Liver (tissue), 9 donors: ENCODE results near the gene MED16. TPM values are rescaled to one million over a fixed set of nuclear protein-coding genes. Genes with fewer than 3 reads are reported as not detected.

ENCODE experiments used
- DNase-seq: peaks from one replicate; pipeline ENCODE4 v3.0.0-alpha.2; 2017; ENCODE audit warnings: low spot score
- H3K27ac ChIP-seq, 2 donors: one replicate each; pipeline ENCODE4 v1.7.0; 2013; ENCODE audit warnings: inconsistent platforms in 2 of 2, low read length in 2 of 2, control low read depth in 1 of 2, low read depth in 1 of 2, mild to moderate bottlenecking in 1 of 2
- H3K27me3 ChIP-seq, 4 donors: one replicate each; pipeline versions ENCODE4 v1.6.1 to v1.7.0; 2013; ENCODE audit warnings: low read length in 3 of 4, inconsistent platforms in 1 of 4, mild to moderate bottlenecking in 1 of 4, moderate library complexity in 1 of 4; ENCODE audit not compliant: control insufficient read depth in 4 of 4, insufficient read depth in 4 of 4
- H3K36me3 ChIP-seq, 4 donors: one replicate each; pipeline versions ENCODE4 v1.6.1 to v1.7.0; 2013; ENCODE audit warnings: low read length in 3 of 4, mild to moderate bottlenecking in 3 of 4, low read depth in 1 of 4, moderate library complexity in 1 of 4; ENCODE audit not compliant: control insufficient read depth in 4 of 4, insufficient read depth in 3 of 4
- H3K4me1 ChIP-seq, 4 donors: one replicate each; pipeline versions ENCODE4 v1.6.1 to v1.7.0; 2013; ENCODE audit warnings: low read length in 3 of 4, mild to moderate bottlenecking in 3 of 4, moderate library complexity in 1 of 4; ENCODE audit not compliant: control insufficient read depth in 4 of 4, insufficient read depth in 4 of 4
- H3K4me3 ChIP-seq, 3 donors: one replicate each; pipeline versions ENCODE4 v1.6.1 to v1.7.0; 2013; ENCODE audit warnings: low read length in 3 of 3, control low read depth in 1 of 3, low read depth in 1 of 3, mild to moderate bottlenecking in 1 of 3
- H3K9ac ChIP-seq, 2 donors: one replicate each; pipeline ENCODE4 v1.7.0; 2013; ENCODE audit warnings: low read length in 2 of 2, mild to moderate bottlenecking in 2 of 2, moderate library complexity in 2 of 2, control low read depth in 1 of 2, low read depth in 1 of 2
- H3K9me3 ChIP-seq, 4 donors: one replicate each; pipeline versions ENCODE4 v1.6.1 to v1.7.0; 2013; ENCODE audit warnings: low read length in 3 of 4; ENCODE audit not compliant: control insufficient read depth in 4 of 4
- ATF3 ChIP-seq: IDR thresholded peaks from 2 replicates; pipeline ENCODE4 v1.6.1; 2016; ENCODE audit warnings: antibody characterized with exemption
- EGR1 ChIP-seq, 2 donors: IDR thresholded peaks; 2 replicates each; pipeline ENCODE4 v1.6.1; 2016 to 2018; ENCODE audit warnings: antibody characterized with exemption in 2 of 2, low read depth in 2 of 2
- FOXA1 ChIP-seq: IDR thresholded peaks from 2 replicates; pipeline ENCODE4 v1.6.1; 2016; ENCODE audit warnings: antibody characterized with exemption
- FOXA2 ChIP-seq: IDR thresholded peaks from 2 replicates; pipeline ENCODE4 v1.6.1; 2016; ENCODE audit warnings: antibody characterized with exemption
- GABPA ChIP-seq, 2 donors: IDR thresholded peaks in 1 of 2; conservative IDR thresholded peaks in 1 of 2; 2 replicates each; pipeline ENCODE4 v1.6.1; 2016; ENCODE audit warnings: antibody characterized with exemption in 2 of 2, mild to moderate bottlenecking in 1 of 2, moderate library complexity in 1 of 2
- HNF4A ChIP-seq, 2 donors: conservative IDR thresholded peaks; 2 replicates each; pipeline ENCODE4 v1.6.1; 2016; ENCODE audit warnings: antibody characterized with exemption in 2 of 2, mild to moderate bottlenecking in 2 of 2
- HNF4G ChIP-seq: IDR thresholded peaks from 2 replicates; pipeline ENCODE4 v1.6.1; 2016; ENCODE audit warnings: antibody characterized with exemption
- JUND ChIP-seq, 2 donors: IDR thresholded peaks; 2 replicates each; pipeline ENCODE4 v1.6.1; 2016; ENCODE audit warnings: antibody characterized with exemption in 2 of 2
- MAX ChIP-seq: IDR thresholded peaks from 2 replicates; pipeline ENCODE4 v1.6.1; 2016; ENCODE audit warnings: antibody characterized with exemption
- NR2F2 ChIP-seq: IDR thresholded peaks from 2 replicates; pipeline ENCODE4 v1.6.1; 2016; ENCODE audit warnings: antibody characterized with exemption
- RAD21 ChIP-seq, 2 donors: IDR thresholded peaks; 2 replicates each; pipeline ENCODE4 v1.6.1; 2016; ENCODE audit warnings: antibody characterized with exemption in 2 of 2, mild to moderate bottlenecking in 2 of 2
- REST ChIP-seq: IDR thresholded peaks from 2 replicates; pipeline ENCODE4 v1.6.1; 2016; ENCODE audit warnings: antibody characterized with exemption, mild to moderate bottlenecking
- RXRA ChIP-seq, 2 donors: IDR thresholded peaks; 2 replicates each; pipeline ENCODE4 v1.6.1; 2017 to 2018; ENCODE audit warnings: antibody characterized with exemption in 2 of 2, mild to moderate bottlenecking in 1 of 2
- SP1 ChIP-seq: IDR thresholded peaks from 2 replicates; pipeline ENCODE4 v1.6.1; 2018; ENCODE audit warnings: antibody characterized with exemption, mild to moderate bottlenecking
- TAF1 ChIP-seq: conservative IDR thresholded peaks from 2 replicates; pipeline ENCODE4 v1.6.1; 2016; ENCODE audit warnings: antibody characterized with exemption, mild to moderate bottlenecking
- YY1 ChIP-seq: IDR thresholded peaks from 2 replicates; pipeline ENCODE4 v1.6.1; 2016; ENCODE audit warnings: antibody characterized with exemption, mild to moderate bottlenecking
- WGBS: extraction: QIAGEN DNeasy Blood & Tissue Kit; methylation state at CpG from one replicate; pipeline ENCODE4 v1.1.7; 2013; 5-methylcytosine and 5-hydroxymethylcytosine counted together
- polyA plus RNA-seq, 2 donors: library from polyadenylated mRNA; stranded (reverse) in 1 of 2; unstranded in 1 of 2; fragments of 200-250 nt in 1 of 2; fragments of >200 nt in 1 of 2; fragmentation: Nextera tagmentation in 1 of 2; extraction: Ambion mirVana in 1 of 2; gene quantifications; one replicate each; pipeline versions ENCODE4 v1.2.1 to v1.2.3, GENCODE V29; 2013 to 2015
- total RNA-seq, 2 donors: library from RNA; depleted of rRNA; stranded (reverse); fragments of >200 nt; gene quantifications; one replicate each; pipeline ENCODE4 v1.2.3, GENCODE V29; 2014
- TF ChIP-seq, protein P1 (sequence below): IDR thresholded peaks from 2 replicates; pipeline ENCODE4 v1.6.1; 2016; ENCODE audit warnings: antibody characterized with exemption
- TF ChIP-seq, protein P2 (sequence below): fragments of 150-350 bp; IDR thresholded peaks from 2 replicates; pipeline ENCODE4 v1.5.1; 2017; ENCODE audit warnings: improper control_type of control experiment, low read depth, low read length; ENCODE audit not compliant: missing input control
- donor health status: healthy.
- donor health status: healthy.
- donor health status: healthy.
- donor health status: healthy.
- donor health status: healthy.

The MED16 gene
- total and polyA plus RNA-seq, 4 donors, result 30.6 to 50.5 (median 41.0) TPM

DNA sequence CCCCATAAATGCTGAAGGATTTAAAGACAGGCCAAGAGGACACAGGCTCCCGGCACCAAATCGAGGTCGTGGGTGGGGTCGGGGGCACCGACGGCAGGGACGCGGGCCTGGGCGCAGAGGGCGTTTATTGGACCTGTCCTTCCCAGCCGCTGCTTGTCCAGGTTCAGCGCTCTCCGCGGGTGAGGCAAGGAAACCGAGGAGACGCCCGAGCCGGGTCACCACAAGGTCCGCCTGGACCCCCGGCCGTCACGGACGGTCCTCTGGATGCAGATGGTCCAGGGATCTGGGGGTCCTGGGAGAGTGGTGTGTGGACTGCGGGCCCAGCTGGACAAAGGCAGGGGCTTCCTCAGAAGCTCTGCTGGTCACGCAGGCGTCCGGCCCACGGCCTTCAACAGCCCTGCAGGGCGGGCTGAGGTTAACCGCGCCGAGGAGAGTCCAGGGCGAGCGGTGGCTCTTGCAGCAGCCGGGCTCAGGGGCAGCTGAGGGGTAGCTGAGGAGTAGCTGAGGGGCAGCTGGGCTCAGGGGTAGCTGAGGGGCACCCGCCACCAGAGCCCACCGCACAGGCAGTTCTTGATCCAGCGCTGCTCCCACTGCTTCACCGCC, 25.0 kb downstream of the MED16 start:
- no peak for DNase-seq
- H3K36me3 ChIP-seq, result peaks cover 0 to 32% (median 9%) of the 10 kb centered on the region in 4 donors
- peaks cover 0 to 9% (median 3%) of the 10 kb centered on the region in 4 donors for H3K4me1 ChIP-seq
- no peak overlapping the region for H3K9ac ChIP-seq
- no peak overlapping the region for H3K27ac ChIP-seq
- WGBS, result 96% methylated on average over 39 of the region's 39 CpGs
- no peak overlapping the region for H3K4me3 ChIP-seq
- H3K27me3 ChIP-seq, result no peaks in the 10 kb centered on the region
- TF ChIP-seq, protein P1, sequence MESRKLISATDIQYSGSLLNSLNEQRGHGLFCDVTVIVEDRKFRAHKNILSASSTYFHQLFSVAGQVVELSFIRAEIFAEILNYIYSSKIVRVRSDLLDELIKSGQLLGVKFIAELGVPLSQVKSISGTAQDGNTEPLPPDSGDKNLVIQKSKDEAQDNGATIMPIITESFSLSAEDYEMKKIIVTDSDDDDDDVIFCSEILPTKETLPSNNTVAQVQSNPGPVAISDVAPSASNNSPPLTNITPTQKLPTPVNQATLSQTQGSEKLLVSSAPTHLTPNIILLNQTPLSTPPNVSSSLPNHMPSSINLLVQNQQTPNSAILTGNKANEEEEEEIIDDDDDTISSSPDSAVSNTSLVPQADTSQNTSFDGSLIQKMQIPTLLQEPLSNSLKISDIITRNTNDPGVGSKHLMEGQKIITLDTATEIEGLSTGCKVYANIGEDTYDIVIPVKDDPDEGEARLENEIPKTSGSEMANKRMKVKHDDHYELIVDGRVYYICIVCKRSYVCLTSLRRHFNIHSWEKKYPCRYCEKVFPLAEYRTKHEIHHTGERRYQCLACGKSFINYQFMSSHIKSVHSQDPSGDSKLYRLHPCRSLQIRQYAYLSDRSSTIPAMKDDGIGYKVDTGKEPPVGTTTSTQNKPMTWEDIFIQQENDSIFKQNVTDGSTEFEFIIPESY, result no peak
- TF ChIP-seq HNF4G (no peak), MAX (no peak), FOXA1 (no peak), NR2F2 (no peak), ATF3 (no peak), RXRA (IDR thresholded peaks at IDR 0.05) (no peak), TAF1 (no peak), REST (no peak), YY1 (no peak), HNF4A (conservative IDR thresholded peaks at IDR 0.05) (no peak), SP1 (no peak), FOXA2 (no peak), GABPA (IDR thresholded peaks at IDR 0.05 in 1 of 2, conservative IDR thresholded peaks at IDR 0.05 in 1 of 2) (no peak), RAD21 (IDR thresholded peaks at IDR 0.05) (no peak), JUND (IDR thresholded peaks at IDR 0.05) (no peak), EGR1 (IDR thresholded peaks at IDR 0.05; ENCODE audit: low read depth in 2 of 2) (no peak)
- TF ChIP-seq, protein P2, sequence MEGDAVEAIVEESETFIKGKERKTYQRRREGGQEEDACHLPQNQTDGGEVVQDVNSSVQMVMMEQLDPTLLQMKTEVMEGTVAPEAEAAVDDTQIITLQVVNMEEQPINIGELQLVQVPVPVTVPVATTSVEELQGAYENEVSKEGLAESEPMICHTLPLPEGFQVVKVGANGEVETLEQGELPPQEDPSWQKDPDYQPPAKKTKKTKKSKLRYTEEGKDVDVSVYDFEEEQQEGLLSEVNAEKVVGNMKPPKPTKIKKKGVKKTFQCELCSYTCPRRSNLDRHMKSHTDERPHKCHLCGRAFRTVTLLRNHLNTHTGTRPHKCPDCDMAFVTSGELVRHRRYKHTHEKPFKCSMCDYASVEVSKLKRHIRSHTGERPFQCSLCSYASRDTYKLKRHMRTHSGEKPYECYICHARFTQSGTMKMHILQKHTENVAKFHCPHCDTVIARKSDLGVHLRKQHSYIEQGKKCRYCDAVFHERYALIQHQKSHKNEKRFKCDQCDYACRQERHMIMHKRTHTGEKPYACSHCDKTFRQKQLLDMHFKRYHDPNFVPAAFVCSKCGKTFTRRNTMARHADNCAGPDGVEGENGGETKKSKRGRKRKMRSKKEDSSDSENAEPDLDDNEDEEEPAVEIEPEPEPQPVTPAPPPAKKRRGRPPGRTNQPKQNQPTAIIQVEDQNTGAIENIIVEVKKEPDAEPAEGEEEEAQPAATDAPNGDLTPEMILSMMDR, result no peak
- H3K9me3 ChIP-seq, result no peaks in the 10 kb centered on the region
